Mesenchymal stem cell (in vitro differentiated cells and primary cell): ENCODE results near the gene CEBPB.

ENCODE experiments used
- DNase-seq: peaks from one replicate; pipeline ENCODE4 v3.0.0-alpha.2; 2013
- H2AFZ ChIP-seq: one replicate; pipeline ENCODE4 v1.6.1; 2013; ENCODE audit warnings: low read depth, mild to moderate bottlenecking, control low read depth, inconsistent platforms, low read length, moderate library complexity
- H2AK5ac ChIP-seq: 2 replicates; pipeline ENCODE4 v1.6.1; 2013; ENCODE audit warnings: low read length, moderate library complexity, mild to moderate bottlenecking, inconsistent platforms; ENCODE audit not compliant: severe bottlenecking
- H2BK120ac ChIP-seq: one replicate; pipeline ENCODE4 v1.6.1; 2013; ENCODE audit warnings: low read depth, mild to moderate bottlenecking, inconsistent platforms, low read length, moderate library complexity
- H2BK12ac ChIP-seq, 2 experiments: one replicate each; pipeline ENCODE4 v1.6.1; 2013; ENCODE audit warnings: inconsistent platforms in 2 of 2, low read length in 2 of 2, mild to moderate bottlenecking in 2 of 2, moderate library complexity in 2 of 2, control low read depth in 1 of 2
- H2BK15ac ChIP-seq: one replicate; pipeline ENCODE4 v1.6.1; 2013; ENCODE audit warnings: mild to moderate bottlenecking, low read depth, inconsistent platforms; ENCODE audit not compliant: poor library complexity, severe bottlenecking
- H2BK5ac ChIP-seq: 2 replicates; pipeline ENCODE4 v1.6.1; 2013; ENCODE audit warnings: low read depth, mild to moderate bottlenecking, low read length, control low read depth, inconsistent platforms; ENCODE audit not compliant: poor library complexity, severe bottlenecking
- H3K14ac ChIP-seq, 2 experiments: one replicate each; pipeline ENCODE4 v1.6.1; 2013; ENCODE audit warnings: inconsistent platforms in 2 of 2, low read length in 2 of 2, control low read depth in 1 of 2, mild to moderate bottlenecking in 1 of 2, moderate library complexity in 1 of 2
- H3K18ac ChIP-seq, 2 experiments: one replicate each; pipeline ENCODE4 v1.6.1; 2013; ENCODE audit warnings: inconsistent platforms in 2 of 2, low read length in 2 of 2, control low read depth in 1 of 2, low read depth in 1 of 2, mild to moderate bottlenecking in 1 of 2
- H3K23ac ChIP-seq, 2 experiments: one replicate each; pipeline ENCODE4 v1.6.1; 2013; ENCODE audit warnings: inconsistent platforms in 2 of 2, low read length in 2 of 2, mild to moderate bottlenecking in 2 of 2, moderate library complexity in 2 of 2, control low read depth in 1 of 2
- H3K27ac ChIP-seq: 2 replicates; pipeline ENCODE4 v1.5.1; 2013; ENCODE audit warnings: mild to moderate bottlenecking, moderate library complexity, low read length, control low read depth, inconsistent platforms; ENCODE audit not compliant: poor library complexity, severe bottlenecking
- H3K27me3 ChIP-seq, 2 experiments: 2 replicates each; pipeline versions ENCODE4 v1.6.1 to v1.7.0; 2013; ENCODE audit warnings: low read length in 2 of 2, mild to moderate bottlenecking in 2 of 2, moderate library complexity in 2 of 2, control low read depth in 1 of 2, inconsistent platforms in 1 of 2; ENCODE audit not compliant: control insufficient read depth in 1 of 2, insufficient read depth in 1 of 2
- H3K36me3 ChIP-seq, 2 experiments: 2 replicates each; pipeline versions ENCODE4 v1.6.1 to v1.7.0; 2013; ENCODE audit warnings: low read length in 2 of 2, control low read depth in 1 of 2, inconsistent platforms in 1 of 2, low read depth in 1 of 2, mild to moderate bottlenecking in 1 of 2; ENCODE audit not compliant: insufficient read depth in 2 of 2, control insufficient read depth in 1 of 2
- H3K4ac ChIP-seq, 2 experiments: one replicate each; pipeline ENCODE4 v1.6.1; 2013; ENCODE audit warnings: inconsistent platforms in 2 of 2, low read length in 2 of 2, mild to moderate bottlenecking in 2 of 2, moderate library complexity in 2 of 2, control low read depth in 1 of 2, low read depth in 1 of 2
- H3K4me1 ChIP-seq: 2 replicates; pipeline ENCODE4 v1.6.1; 2013; ENCODE audit warnings: low read depth, low read length, control low read depth; ENCODE audit not compliant: control insufficient read depth, insufficient read depth
- H3K4me2 ChIP-seq: 2 replicates; pipeline ENCODE4 v1.6.1; 2013; ENCODE audit warnings: low read length, mild to moderate bottlenecking, inconsistent platforms; ENCODE audit not compliant: poor library complexity, severe bottlenecking
- H3K4me3 ChIP-seq, 2 experiments: 2 replicates each; pipeline versions ENCODE4 v1.5.1 to v1.7.0; 2013; ENCODE audit warnings: low read length in 2 of 2, mild to moderate bottlenecking in 2 of 2, control low read depth in 1 of 2, low read depth in 1 of 2; ENCODE audit not compliant: insufficient read depth in 1 of 2
- H3K79me1 ChIP-seq: replicated peaks from 2 replicates; pipeline ENCODE4 v1.6.1; 2013; ENCODE audit warnings: mild to moderate bottlenecking, control low read depth, low read length, inconsistent platforms; ENCODE audit not compliant: poor library complexity, severe bottlenecking
- H3K9ac ChIP-seq: 2 replicates; pipeline ENCODE4 v1.7.0; 2013; ENCODE audit warnings: mild to moderate bottlenecking, low read length, moderate library complexity
- H3K9me3 ChIP-seq: 2 replicates; pipeline ENCODE4 v1.7.0; 2013; ENCODE audit warnings: mild to moderate bottlenecking, low read length; ENCODE audit not compliant: control insufficient read depth
- H4K8ac ChIP-seq: one replicate; pipeline ENCODE4 v1.6.1; 2013; ENCODE audit warnings: inconsistent platforms, mild to moderate bottlenecking, low read length, moderate library complexity
- H4K91ac ChIP-seq: one replicate; pipeline ENCODE4 v1.6.1; 2013; ENCODE audit warnings: mild to moderate bottlenecking, low read length, inconsistent platforms
- WGBS: methylation state at CpG from one replicate; pipeline ENCODE4 v1.1.7; 2013; ENCODE audit warnings: mixed read lengths; 5-methylcytosine and 5-hydroxymethylcytosine counted together

The CEBPB gene

DNA sequence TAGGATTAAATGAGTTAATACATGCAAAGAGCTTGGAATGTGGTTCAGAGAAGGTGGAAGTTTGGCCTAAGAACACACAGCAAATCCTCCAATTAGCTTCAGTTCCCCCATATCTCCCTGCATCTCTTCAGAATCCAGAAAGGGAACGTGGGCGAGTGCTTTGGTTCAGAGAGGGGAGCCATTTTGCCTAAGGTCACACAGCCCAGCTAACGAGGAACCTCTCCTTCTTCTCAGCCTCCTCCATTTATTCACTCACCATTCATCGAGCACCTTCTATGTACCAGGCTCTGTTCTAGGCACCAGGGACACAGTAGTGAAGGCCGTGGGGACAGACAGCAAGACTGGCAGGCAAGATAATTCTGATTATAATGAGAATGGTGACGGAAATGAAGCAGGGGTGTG lies 2.3 kb upstream of the CEBPB start:
- Histone ChIP-seq H2BK120ac (no peak overlapping the region), H3K4me1 (peaks cover 21% of the 10 kb centered on the region), H4K8ac (no peak overlapping the region), H2BK5ac (no peak overlapping the region), H3K9ac (no peak overlapping the region), H3K79me1 (no peaks in the 10 kb centered on the region), H2AK5ac (no peak overlapping the region), H4K91ac (peak overlapping the region; percentile 19), H3K18ac (no peak overlapping the region), H3K36me3 (peaks cover 2 to 12% of the 10 kb centered on the region in 2 experiments), H3K4me3 (no peak overlapping the region), H3K14ac (no peak overlapping the region), H3K9me3 (no peaks in the 10 kb centered on the region), H2BK12ac (no peak overlapping the region), H2BK15ac (no peak overlapping the region), H3K27me3 (no peaks in the 10 kb centered on the region), H3K4ac (no peak overlapping the region), H2AFZ (no peak overlapping the region), H3K4me2 (no peak overlapping the region), H3K27ac (no peak overlapping the region), H3K23ac (no peak overlapping the region)
- WGBS = 96% methylated on average over 6 of the region's 6 CpGs
- DNase-seq = no peak

DNA sequence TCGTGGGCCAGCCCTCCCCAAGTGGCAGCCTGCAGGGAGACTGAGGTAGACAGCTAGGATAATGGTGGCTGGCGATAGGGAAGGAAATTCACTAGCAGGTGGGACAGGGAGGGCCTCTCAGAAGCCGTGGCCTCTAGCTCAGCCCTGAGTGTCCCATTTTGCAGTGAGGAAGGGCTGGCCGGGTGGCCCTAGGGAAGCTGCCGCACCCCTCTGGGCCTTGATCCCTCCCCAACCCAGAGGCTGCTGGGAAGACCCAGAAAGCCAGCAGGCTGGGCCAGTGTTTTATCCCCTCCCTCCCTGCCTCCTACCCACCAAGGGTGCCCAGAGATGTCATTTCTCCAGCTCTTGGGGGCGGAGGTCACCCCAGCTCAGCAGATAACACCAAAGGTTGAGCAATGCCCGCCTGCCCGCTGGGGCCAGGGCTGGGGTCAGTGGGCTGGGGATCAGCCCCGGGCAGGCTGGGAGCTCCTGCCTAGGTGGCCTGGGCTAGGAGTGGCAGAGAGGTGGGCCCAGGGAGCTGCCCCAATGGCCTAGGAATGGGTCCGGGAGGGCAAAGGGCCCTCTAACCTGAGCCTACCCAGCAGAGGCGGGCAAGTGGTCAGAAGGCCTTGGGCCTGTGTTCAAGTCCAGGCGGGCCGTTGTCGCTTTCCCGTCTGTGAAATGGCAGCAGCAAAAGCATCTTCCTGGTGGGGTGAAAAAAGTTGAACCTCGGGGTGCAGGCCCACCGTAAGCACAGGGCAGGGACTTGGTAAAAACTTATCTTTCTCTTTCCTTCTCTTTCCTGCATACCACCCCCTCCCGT lies 1.6 kb upstream of the CEBPB start:
- H2AK5ac ChIP-seq = peak overlapping the region; percentile 24
- H3K27me3 ChIP-seq = no peaks in the 10 kb centered on the region
- H3K36me3 ChIP-seq = peaks cover 8 to 20% of the 10 kb centered on the region in 2 experiments
- H3K23ac ChIP-seq = no peak overlapping the region
- peak overlapping the region; percentile 6 for H2BK15ac ChIP-seq
- H3K14ac ChIP-seq = no peak overlapping the region
- H3K18ac ChIP-seq = no peak overlapping the region
- no peaks in the 10 kb centered on the region for H3K9me3 ChIP-seq
- no peak overlapping the region for H3K9ac ChIP-seq
- H3K4ac ChIP-seq = peak overlapping the region in 1 of 2 experiments; percentile 5
- peak overlapping the region; percentile 25 to 29 for H2BK12ac ChIP-seq
- no peak for DNase-seq
- H2BK120ac ChIP-seq = no peak overlapping the region
- no peak overlapping the region for H3K27ac ChIP-seq
- peaks cover 3% of the 10 kb centered on the region for H3K79me1 ChIP-seq
- H4K8ac ChIP-seq = no peak overlapping the region
- H2BK5ac ChIP-seq = no peak overlapping the region
- H4K91ac ChIP-seq = peak overlapping the region; percentile 30
- WGBS = 91% methylated on average over 18 of the region's 18 CpGs
- no peak overlapping the region for H3K4me2 ChIP-seq
- H2AFZ ChIP-seq = no peak overlapping the region
- H3K4me1 ChIP-seq = peaks cover 29% of the 10 kb centered on the region
- no peak overlapping the region for H3K4me3 ChIP-seq

DNA sequence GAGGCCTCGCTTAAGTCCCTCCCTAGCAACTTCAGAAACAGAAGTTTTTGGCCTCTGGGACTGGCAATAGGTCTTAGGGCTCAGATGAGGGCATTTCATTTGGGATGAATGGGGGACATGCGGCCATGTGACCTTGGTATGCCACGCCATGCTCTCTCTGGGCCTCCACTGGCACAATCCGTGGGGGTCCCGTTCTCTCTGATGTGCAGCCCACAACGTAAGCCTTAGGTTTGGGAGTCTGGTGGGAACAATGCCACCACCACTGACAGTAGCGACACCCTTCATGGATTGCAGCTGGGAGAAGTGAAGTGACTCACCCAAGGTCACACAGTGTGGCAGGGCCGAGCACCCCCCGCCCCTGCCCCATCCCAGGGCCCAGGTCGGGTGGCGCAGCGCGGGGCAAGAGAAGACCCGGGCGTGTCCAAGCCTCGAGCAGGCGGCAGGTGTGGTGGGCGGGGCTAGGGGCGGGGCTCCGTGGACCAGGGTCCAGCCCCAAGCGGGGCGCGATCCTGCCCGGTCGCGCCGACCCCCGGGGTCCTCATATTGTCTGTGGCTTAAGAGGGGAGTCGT lies 864 bp upstream of the CEBPB start:
- peak overlapping the region; percentile 55 for H3K4me2 ChIP-seq
- H2BK12ac ChIP-seq = peak overlapping the region in 1 of 2 experiments; percentile 95
- H3K4ac ChIP-seq = peak overlapping the region in 1 of 2 experiments; percentile 34
- no peak overlapping the region for H3K9ac ChIP-seq
- peak overlapping the region; percentile 52 to 84 for H3K18ac ChIP-seq
- H2BK15ac ChIP-seq = peak overlapping the region; percentile 6
- WGBS = 38% methylated on average over 28 of the region's 29 CpGs
- H3K14ac ChIP-seq = peak overlapping the region in 1 of 2 experiments; percentile 6
- DNase-seq = peak; percentile 31
- H2BK120ac ChIP-seq = peak overlapping the region; percentile 39
- peak overlapping the region in 1 of 2 experiments; percentile 24 for H3K4me3 ChIP-seq
- no peak overlapping the region for H3K27ac ChIP-seq
- H4K91ac ChIP-seq = peak overlapping the region; percentile 14
- no peaks in the 10 kb centered on the region for H3K9me3 ChIP-seq
- H3K23ac ChIP-seq = no peak overlapping the region
- H3K4me1 ChIP-seq = peaks cover 34% of the 10 kb centered on the region
- peaks cover 14 to 26% of the 10 kb centered on the region in 2 experiments for H3K36me3 ChIP-seq
- no peaks in the 10 kb centered on the region for H3K27me3 ChIP-seq
- no peak overlapping the region for H2AFZ ChIP-seq
- H2BK5ac ChIP-seq = no peak overlapping the region
- no peak overlapping the region for H4K8ac ChIP-seq
- peak overlapping the region; percentile 24 for H2AK5ac ChIP-seq
- H3K79me1 ChIP-seq = peaks cover 7% of the 10 kb centered on the region

DNA sequence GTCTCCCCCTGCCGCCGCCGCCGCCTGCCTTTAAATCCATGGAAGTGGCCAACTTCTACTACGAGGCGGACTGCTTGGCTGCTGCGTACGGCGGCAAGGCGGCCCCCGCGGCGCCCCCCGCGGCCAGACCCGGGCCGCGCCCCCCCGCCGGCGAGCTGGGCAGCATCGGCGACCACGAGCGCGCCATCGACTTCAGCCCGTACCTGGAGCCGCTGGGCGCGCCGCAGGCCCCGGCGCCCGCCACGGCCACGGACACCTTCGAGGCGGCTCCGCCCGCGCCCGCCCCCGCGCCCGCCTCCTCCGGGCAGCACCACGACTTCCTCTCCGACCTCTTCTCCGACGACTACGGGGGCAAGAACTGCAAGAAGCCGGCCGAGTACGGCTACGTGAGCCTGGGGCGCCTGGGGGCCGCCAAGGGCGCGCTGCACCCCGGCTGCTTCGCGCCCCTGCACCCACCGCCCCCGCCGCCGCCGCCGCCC lies 474 bp downstream of the CEBPB start:
- Histone ChIP-seq H3K4ac (peak overlapping the region; percentile 33 to 71), H2AFZ (no peak overlapping the region), H3K23ac (peak overlapping the region in 1 of 2 experiments; percentile 49)

More for the DNA sequence above, 474 bp downstream of the CEBPB start:
- Histone ChIP-seq H3K4me1 (peaks cover 39% of the 10 kb centered on the region), H3K4me3 (peak overlapping the region; percentile 81 to 99), H4K91ac (peak overlapping the region; percentile 57), H3K9ac (peak overlapping the region; percentile 99), H2BK120ac (peak overlapping the region; percentile 96), H3K36me3 (peaks cover 17 to 34% of the 10 kb centered on the region in 2 experiments), H3K27ac (no peak overlapping the region), H2BK15ac (peak overlapping the region; percentile 93), H3K14ac (no peak overlapping the region), H3K4me2 (peak overlapping the region; percentile 82), H4K8ac (peak overlapping the region; percentile 9), H3K27me3 (no peaks in the 10 kb centered on the region), H2BK5ac (no peak overlapping the region), H3K18ac (peak overlapping the region; percentile 97 to 98), H2AK5ac (no peak overlapping the region), H3K79me1 (peaks cover 8% of the 10 kb centered on the region), H2BK12ac (peak overlapping the region in 1 of 2 experiments; percentile 34), H3K9me3 (no peaks in the 10 kb centered on the region)
- under 1% methylated on average over 37 of the region's 69 CpGs for WGBS
- DNase-seq = no peak
